SH-SY5Y (cell line): ENCODE measurements around the gene MICAL3.

Source experiments
- GATA2 ChIP-seq: IDR thresholded peaks from 2 replicates; pipeline ENCODE4 v1.6.1; 2011; ENCODE audit warnings: mild to moderate bottlenecking, low read depth, low read length
- GATA3 ChIP-seq: IDR thresholded peaks from 2 replicates; pipeline ENCODE4 v1.6.1; 2011; ENCODE audit warnings: low read depth, mild to moderate bottlenecking, low read length, moderate library complexity

MICAL3 gene

GRCh38 chr22:17784776-17785175 is 239.6 kb downstream of the MICAL3 start:
- no peak for TF ChIP-seq GATA3
- no peak for TF ChIP-seq GATA2

GRCh38 chr22:17783773-17784480 is 240.4 kb downstream of the MICAL3 start:
- TF ChIP-seq GATA2: peak; percentile 54; the same call in 1 of the 2 replicates
- TF ChIP-seq GATA3: no peak

GRCh38 chr22:17783312-17783711 is 241.0 kb downstream of the MICAL3 start:
- no peak for TF ChIP-seq GATA2
- TF ChIP-seq GATA3: no peak

GRCh38 chr22:17782621-17783020 is 241.7 kb downstream of the MICAL3 start:
- TF ChIP-seq GATA2 (no peak), GATA3 (no peak)

GRCh38 chr22:17782158-17782557 is 242.2 kb downstream of the MICAL3 start:
- TF ChIP-seq GATA2 (no peak), GATA3 (no peak)

- no peak for TF ChIP-seq GATA2
- TF ChIP-seq GATA3: no peak
These were observed 242.9 kb downstream of the MICAL3 start for GRCh38 chr22:17781319-17782031.

- TF ChIP-seq GATA2 (no peak), GATA3 (no peak)
These were observed 243.5 kb downstream of the MICAL3 start for GRCh38 chr22:17780741-17781318.

GRCh38 chr22:17780116-17780740 is 244.1 kb downstream of the MICAL3 start:
- no peak for TF ChIP-seq GATA3
- no peak for TF ChIP-seq GATA2

GRCh38 chr22:17779286-17780115 is 244.9 kb downstream of the MICAL3 start:
- TF ChIP-seq GATA3 (no peak), GATA2 (no peak)

- TF ChIP-seq GATA2: no peak
- TF ChIP-seq GATA3: no peak
These were observed 245.9 kb downstream of the MICAL3 start for GRCh38 chr22:17778412-17778976.

- TF ChIP-seq GATA3 (no peak), GATA2 (no peak)
These were observed 246.7 kb downstream of the MICAL3 start for GRCh38 chr22:17777717-17778044.

GRCh38 chr22:17777005-17777716 is 247.2 kb downstream of the MICAL3 start:
- TF ChIP-seq GATA3: no peak
